B cell (primary cell): ENCODE results near the gene PROC. TPM values are rescaled to one million over a fixed set of nuclear protein-coding genes. Genes with fewer than 3 reads are reported as not detected.
A peak's percentile ranks its signal among the peaks of the same experiment; 100 is the strongest.

Experiments
- ATAC-seq: fragments of 200-7000 bp; cut with Tn5 transposase; one replicate; pipeline ENCODE4 v1.10.0; 2021; ENCODE audit warnings: low read depth, mild to moderate bottlenecking, moderate number of reproducible peaks, moderate library complexity
- CTCF ChIA-PET: fragments of 350-600 bp; sonication (Branson Sonifier 250); formaldehyde crosslinking; loops from one replicate; lab custom pipeline; 2021; ENCODE audit warnings: antibody characterized with exemption, inconsistent platforms; lab: Charles Lee
- POLR2A ChIA-PET: fragments of 350-600 bp; sonication (Branson Sonifier 250); formaldehyde crosslinking; loops from one replicate; lab custom pipeline; 2021; ENCODE audit warnings: antibody characterized with exemption; lab: Charles Lee
- DNase-seq: peaks from one replicate; pipeline ENCODE4 v3.0.0; 2013
- H2AFZ ChIP-seq: 2 replicates; pipeline ENCODE4 v1.6.1; 2012; ENCODE audit warnings: mild to moderate bottlenecking, low read depth, low read length; ENCODE audit not compliant: insufficient read depth, poor library complexity, severe bottlenecking
- H3K27ac ChIP-seq, 2 donors: 1 replicate in 1 of 2; 2 replicates in 1 of 2; pipeline ENCODE4 v1.5.1; 2012 to 2013; ENCODE audit warnings: low read length in 2 of 2, mild to moderate bottlenecking in 2 of 2, moderate library complexity in 1 of 2
- H3K27me3 ChIP-seq, 4 experiments: fragments of 200-600 bp in 1 of 4; sonication (generic) in 1 of 4; replicated peaks in 1 of 4; 1 replicate in 2 of 4; 2 replicates in 2 of 4; pipeline versions ENCODE4 v1.6.1 to v1.7.0; 2013 to 2016; ENCODE audit warnings: low read length in 3 of 4, mild to moderate bottlenecking in 2 of 4, mixed read lengths in 1 of 4, moderate library complexity in 1 of 4; ENCODE audit not compliant: insufficient read depth in 4 of 4, control insufficient read depth in 3 of 4; ENCODE audit errors: control extremely low read depth in 1 of 4
- H3K36me3 ChIP-seq, 2 experiments: replicated peaks in 1 of 2; 1 replicate in 1 of 2; 2 replicates in 1 of 2; pipeline versions ENCODE4 v1.6.1 to v1.7.1; 2013; ENCODE audit warnings: low read length in 1 of 2; ENCODE audit not compliant: insufficient read depth in 2 of 2, control insufficient read depth in 1 of 2; ENCODE audit errors: control extremely low read depth in 1 of 2, extremely low read depth in 1 of 2
- H3K4me1 ChIP-seq, 2 donors: fragments of 200-600 bp in 1 of 2; sonication (generic) in 1 of 2; 1 replicate in 1 of 2; 2 replicates in 1 of 2; pipeline versions ENCODE4 v1.5.1 to v1.6.1; 2013 to 2017; ENCODE audit warnings: low read length in 2 of 2; ENCODE audit not compliant: control insufficient read depth in 2 of 2, insufficient read depth in 2 of 2
- H3K4me2 ChIP-seq: replicated peaks from 2 replicates; pipeline ENCODE3; 2012; ENCODE audit warnings: mild to moderate bottlenecking, low read depth, low read length; ENCODE audit not compliant: poor library complexity, severe bottlenecking
- H3K4me3 ChIP-seq, 5 experiments: fragments of 200-600 bp in 1 of 5; sonication (generic) in 1 of 5; 1 replicate in 3 of 5; 2 replicates in 2 of 5; pipeline versions ENCODE4 v1.5.1 to v1.7.0; 2011 to 2016; ENCODE audit warnings: low read length in 4 of 5, mild to moderate bottlenecking in 4 of 5, low read depth in 2 of 5, control low read depth in 1 of 5, moderate library complexity in 1 of 5; ENCODE audit not compliant: insufficient read depth in 1 of 5; ENCODE audit errors: control extremely low read depth in 1 of 5, extremely low read depth in 1 of 5
- H3K79me2 ChIP-seq: fragments of 200-600 bp; sonication (generic); one replicate; pipeline ENCODE4 v1.6.0; 2016; ENCODE audit warnings: low read length; ENCODE audit not compliant: control insufficient read depth, insufficient read depth
- H3K9ac ChIP-seq: fragments of 200-600 bp; sonication (generic); 2 replicates; pipeline ENCODE4 v1.6.1; 2017; ENCODE audit warnings: mild to moderate bottlenecking, low read length, moderate library complexity
- H3K9me3 ChIP-seq, 3 donors: one replicate each; pipeline versions ENCODE4 v1.6.1 to v1.7.1; 2013; ENCODE audit warnings: low read length in 2 of 3; ENCODE audit not compliant: control insufficient read depth in 2 of 3, insufficient read depth in 1 of 3; ENCODE audit errors: control extremely low read depth in 1 of 3
- H4K20me1 ChIP-seq: 2 replicates; pipeline ENCODE4 v1.6.0; 2012; ENCODE audit warnings: mild to moderate bottlenecking, low read length; ENCODE audit not compliant: insufficient read depth, control insufficient read depth, poor library complexity, severe bottlenecking
- H3K27ac Mint-ChIP-seq: one replicate; pipeline ENCODE4 v1.8.0; 2021; ENCODE audit warnings: mixed read lengths
- H3K27me3 Mint-ChIP-seq: one replicate; pipeline ENCODE4 v1.8.0; 2021; ENCODE audit warnings: mixed read lengths
- H3K4me1 Mint-ChIP-seq: one replicate; pipeline ENCODE4 v1.8.0; 2021; ENCODE audit warnings: mixed read lengths
- H3K4me3 Mint-ChIP-seq: one replicate; pipeline ENCODE4 v1.8.0; 2021; ENCODE audit warnings: mixed read lengths
- H3K9me3 Mint-ChIP-seq: one replicate; pipeline ENCODE4 v1.8.0; 2022; ENCODE audit warnings: mixed read lengths; ENCODE audit not compliant: insufficient read depth
- CTCF ChIP-seq: fragments of 200-600 bp; IDR thresholded peaks from one replicate; pipeline ENCODE4 v1.8.0; 2022; ENCODE audit warnings: antibody characterized with exemption, mild to moderate bottlenecking
- EZH2 ChIP-seq: IDR thresholded peaks from 2 replicates; pipeline ENCODE4 v1.6.1; 2012; ENCODE audit warnings: borderline replicate concordance, low read depth, mild to moderate bottlenecking, moderate library complexity, low read length; ENCODE audit not compliant: insufficient read depth, poor library complexity, severe bottlenecking
- WGBS: methylation state at CpG from one replicate; pipeline ENCODE4 v1.1.5; 2013; ENCODE audit warnings: missing lambda C conversion rate; ENCODE audit not compliant: insufficient coverage; 5-methylcytosine and 5-hydroxymethylcytosine counted together
- intact Hi-C: fragments of 100-400 bp; cut with micrococcal nuclease; formaldehyde crosslinking; loops from one replicate; pipeline ENCODE4 v1.10.0; 2022
- polyA plus RNA-seq: library from polyadenylated mRNA; depleted of rRNA; stranded (reverse); fragments of >200 nt; gene quantifications from 2 replicates; pipeline ENCODE4 v1.2.3, GENCODE V29; 2012
- total RNA-seq, 2 donors: library from RNA; stranded (reverse); fragments of 120-200 nt in 1 of 2; gene quantifications; 1 replicate in 1 of 2; 2 replicates in 1 of 2; pipeline versions ENCODE4 v1.2.3 to v1.2.4, GENCODE V29; 2013 to 2022

The PROC gene
- total and polyA plus RNA-seq, 2 donors (not counting 1 experiment from before 2014, with no cell fraction given), result 0.40 TPM; not detected in 1

GRCh38 chr2:127386764-127387654 lies 31.2 kb upstream of the PROC start:
- 3% methylated on average over 54 of the region's 58 CpGs for WGBS
- H3K27ac Mint-ChIP-seq, result peak overlapping the region; percentile 92
- Histone ChIP-seq H3K4me3 (peak overlapping the region; percentile 73 to 95 (median 80)), H3K27ac (peak overlapping the region; percentile 97 to 99), H3K79me2 (peaks cover 56% of the 10 kb centered on the region), H3K36me3 (peaks cover 0 to 4% of the 10 kb centered on the region in 2 experiments), H3K4me2 (peak overlapping the region; percentile 78), H4K20me1 (peaks cover 47% of the 10 kb centered on the region), H2AFZ (peak overlapping the region; percentile 60), H3K9ac (peak overlapping the region; percentile 98), H3K9me3 (no peaks in the 10 kb centered on the region), H3K27me3 (no peaks in the 10 kb centered on the region), H3K4me1 (peaks cover 50 to 60% of the 10 kb centered on the region in 2 donors)
- POLR2A ChIA-PET, result interaction anchor here (0.6 to 1.3 kb wide), 4 partner anchors 10 to 116 kb away, joined by 3 to 6 read pairs (median 4); no protein-coding TSS in a partner anchor
- intact Hi-C loops, result loop anchor here (1.0 to 10.0 kb wide), 5 partner anchors 21 to 705 kb away; partner anchors contain the start of genes IWS1, SAP130 and UGGT1
- peaks cover 78% of the 10 kb centered on the region for H3K4me1 Mint-ChIP-seq
- H3K27me3 Mint-ChIP-seq, result no peaks in the 10 kb centered on the region
- peak overlapping the region; percentile 88 for H3K4me3 Mint-ChIP-seq
- ATAC-seq (peak; percentile 67), DNase-seq (peak; percentile 93)
- no peaks in the 10 kb centered on the region for H3K9me3 Mint-ChIP-seq
- CTCF ChIA-PET, result interaction anchor here (1.1 to 1.6 kb wide), 4 partner anchors 12 to 92 kb away, joined by 3 to 8 read pairs (median 4); no protein-coding TSS in a partner anchor
- TF ChIP-seq CTCF (no peak), EZH2 (no peak)
